Glomerular endothelial cell (primary cell): ENCODE results near the gene BCL6B. TPM values are rescaled to one million over a fixed set of nuclear protein-coding genes. Genes with fewer than 3 reads are reported as not detected.
A peak's percentile ranks its signal among the peaks of the same experiment; 100 is the strongest.

Experiments used
- DNase-seq: peaks from one replicate; pipeline ENCODE4 v3.0.0-alpha.2; 2011; ENCODE audit warnings: low read depth, low spot score; ENCODE audit errors: extremely low read depth
- total RNA-seq: library from RNA; depleted of rRNA; stranded (reverse); fragments of >200 nt; gene quantifications from 2 replicates; pipeline ENCODE4 v1.2.3, GENCODE V29; 2015

The BCL6B gene
- total RNA-seq, 1 donor from 2014 or later = 180 TPM

DNA sequence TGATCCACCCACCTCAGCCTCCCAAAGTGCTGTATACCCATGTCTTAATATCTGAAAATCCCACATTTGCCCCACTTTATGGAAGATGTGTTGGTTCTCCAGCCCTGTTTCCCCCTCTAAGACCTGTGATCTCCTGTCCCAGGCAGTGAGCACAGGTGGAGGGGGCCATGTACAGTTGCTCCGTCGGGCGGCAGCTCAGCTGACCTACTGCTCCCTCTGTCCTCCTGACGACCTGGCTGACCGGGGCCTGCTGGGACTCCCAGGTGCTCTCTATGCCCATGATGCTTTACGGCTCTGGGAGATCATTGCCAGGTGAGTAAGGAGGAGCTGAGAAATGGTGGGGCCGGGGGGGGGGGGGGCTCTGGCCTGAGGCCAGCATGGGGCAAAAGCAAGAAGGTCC is 17.1 kb upstream of the BCL6B start:
- no peak for DNase-seq

DNA sequence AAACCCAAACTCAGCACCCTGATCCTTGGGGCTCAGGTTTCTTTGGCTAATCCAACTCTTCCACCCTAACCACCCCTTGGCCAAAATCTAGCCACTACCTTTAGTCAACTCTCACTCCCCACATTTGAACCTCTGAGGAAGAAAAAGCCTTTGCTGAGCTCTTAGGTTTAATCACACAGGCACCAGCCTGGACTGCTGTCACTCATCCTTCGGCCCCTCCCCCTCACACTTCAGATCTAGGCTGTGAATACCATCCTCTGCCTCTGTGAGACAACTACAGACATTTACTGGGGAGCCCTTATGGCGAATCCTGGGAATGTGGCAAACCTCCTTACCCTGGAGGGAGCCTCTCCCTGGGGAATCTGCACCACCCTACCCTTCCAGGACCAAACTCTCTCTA is 15.7 kb upstream of the BCL6B start:
- DNase-seq = no peak

DNA sequence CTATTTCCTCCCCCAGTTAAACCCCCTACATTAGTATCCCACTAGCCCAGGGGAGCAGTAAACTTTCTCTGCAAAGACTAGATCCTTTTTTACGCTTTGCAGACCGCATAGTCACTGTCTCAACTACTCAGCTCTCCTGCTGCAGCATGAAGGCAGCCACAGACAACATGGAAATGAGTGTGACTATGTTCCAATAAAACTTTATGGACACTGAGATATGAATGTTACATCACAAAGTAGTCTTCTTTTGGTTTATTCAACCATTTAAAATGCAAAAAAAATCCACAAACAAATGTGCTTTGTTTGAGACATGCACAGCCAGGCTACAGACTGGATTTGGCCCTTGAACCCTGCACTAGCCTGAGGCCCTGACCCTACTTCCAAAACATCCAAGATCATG is 12.3 kb upstream of the BCL6B start:
- no peak for DNase-seq

DNA sequence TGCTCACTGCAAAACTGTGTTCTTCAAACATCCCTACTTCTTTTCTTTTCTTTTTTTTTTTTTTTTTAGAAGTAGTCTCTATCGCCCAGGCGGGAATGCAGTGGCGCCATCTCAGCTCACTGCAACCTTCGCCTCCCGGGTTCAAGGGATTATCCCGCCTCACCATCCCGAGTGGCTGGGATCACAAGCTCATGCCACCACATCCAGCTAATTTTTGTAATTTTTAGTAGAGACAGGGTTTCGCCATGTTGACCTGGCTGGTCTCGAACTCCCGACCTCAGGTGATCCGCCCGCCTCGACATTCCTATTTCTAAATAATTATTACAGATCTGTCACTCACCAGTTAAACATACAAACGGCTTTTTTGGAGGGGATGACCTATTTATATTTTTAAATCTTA is 11.4 kb upstream of the BCL6B start:
- DNase-seq = no peak

DNA sequence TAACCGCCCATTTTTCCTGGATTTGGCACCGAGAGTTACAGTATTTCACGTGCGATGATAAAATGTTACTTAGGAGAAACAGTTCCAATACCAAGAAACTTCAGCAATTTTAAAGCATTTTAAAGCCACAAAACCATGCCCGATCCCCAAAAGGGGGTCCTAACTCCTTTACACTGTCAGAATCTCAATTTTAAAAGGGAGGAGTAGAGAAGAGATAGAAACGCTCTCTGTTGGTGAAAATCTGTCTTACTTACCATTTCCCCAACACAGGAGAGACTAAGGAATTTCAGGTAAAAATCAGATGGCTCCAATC is 11.0 kb upstream of the BCL6B start:
- no peak for DNase-seq

DNA sequence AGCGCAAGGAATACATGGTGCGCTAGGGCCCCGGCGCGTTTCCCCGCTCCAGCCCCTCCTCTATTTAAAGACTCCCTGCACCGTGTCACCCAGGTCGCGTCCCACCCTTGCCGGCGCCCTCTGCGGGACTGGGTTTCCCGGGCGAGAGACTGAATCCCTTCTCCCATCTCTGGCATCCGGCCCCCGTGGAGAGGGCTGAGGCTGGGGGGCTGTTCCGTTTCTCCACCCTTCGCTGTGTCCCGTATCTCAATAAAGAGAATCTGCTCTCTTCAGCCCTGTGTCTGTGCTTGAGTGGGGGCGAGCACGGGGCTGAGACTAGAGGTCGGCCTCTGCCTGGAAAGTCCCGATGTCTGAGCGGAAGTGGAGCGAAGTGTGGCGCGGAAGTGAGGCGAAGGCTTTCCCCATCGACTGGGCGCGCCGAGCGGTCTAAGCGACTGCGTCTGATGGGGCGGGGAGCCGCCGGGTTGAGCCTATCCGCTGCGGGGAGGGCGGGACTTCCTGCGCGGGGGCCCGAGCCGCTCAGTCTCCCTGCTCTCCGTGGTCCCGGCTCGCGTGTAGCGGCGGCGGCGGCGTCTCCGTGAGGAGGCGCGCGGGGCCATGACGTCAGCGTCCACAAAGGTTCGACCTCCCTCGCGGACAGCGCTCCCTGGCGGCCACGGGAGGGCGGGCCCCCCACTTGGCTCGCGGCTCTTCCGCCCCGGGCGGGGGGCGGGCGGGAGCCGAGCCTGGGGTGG is 8.4 kb upstream of the BCL6B start:
- DNase-seq = no peak

DNA sequence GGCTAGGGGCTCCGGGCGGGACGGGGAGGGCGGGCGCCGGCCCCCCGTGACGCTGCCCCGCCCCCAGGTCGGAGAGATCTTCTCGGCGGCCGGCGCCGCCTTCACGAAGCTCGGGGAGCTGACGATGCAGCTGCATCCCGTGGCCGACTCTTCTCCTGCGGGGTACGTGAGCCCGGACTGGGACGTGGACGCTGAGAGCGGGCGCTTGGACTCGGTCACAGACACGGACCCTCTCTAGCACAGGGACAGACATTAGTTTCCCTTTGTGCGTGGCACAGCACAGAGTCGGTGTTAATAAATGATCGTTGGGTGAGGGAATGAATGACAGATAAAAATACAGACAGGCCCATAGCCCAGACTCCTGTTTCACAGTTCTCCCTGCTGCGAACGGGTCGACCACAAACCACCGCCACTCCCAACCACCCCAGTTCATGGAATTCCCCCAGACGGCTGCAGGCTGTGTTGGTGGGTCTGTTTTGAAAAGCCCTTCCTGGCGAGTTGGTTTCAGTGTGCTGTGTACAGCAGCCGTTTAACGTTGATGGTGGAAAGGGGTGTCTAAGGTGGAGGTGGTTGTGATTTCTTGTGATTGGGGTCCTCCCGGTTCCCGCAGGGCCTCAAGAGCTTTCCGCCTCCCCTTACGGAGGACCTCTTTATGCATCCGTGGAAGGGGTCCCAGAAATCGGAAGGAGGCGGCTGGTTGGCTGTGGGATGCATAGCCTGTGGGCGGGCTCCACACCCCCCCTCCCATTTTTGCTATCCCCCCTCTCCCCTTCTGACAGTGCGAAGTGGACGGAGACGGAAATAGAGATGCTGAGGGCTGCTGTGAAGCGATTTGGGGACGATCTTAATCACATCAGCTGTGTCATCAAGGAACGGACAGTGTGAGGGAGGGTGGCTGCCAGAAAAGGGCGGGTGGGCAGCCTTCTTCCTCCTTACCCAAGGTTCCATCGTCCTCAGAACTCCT is 7.6 kb upstream of the BCL6B start:
- no peak for DNase-seq

DNA sequence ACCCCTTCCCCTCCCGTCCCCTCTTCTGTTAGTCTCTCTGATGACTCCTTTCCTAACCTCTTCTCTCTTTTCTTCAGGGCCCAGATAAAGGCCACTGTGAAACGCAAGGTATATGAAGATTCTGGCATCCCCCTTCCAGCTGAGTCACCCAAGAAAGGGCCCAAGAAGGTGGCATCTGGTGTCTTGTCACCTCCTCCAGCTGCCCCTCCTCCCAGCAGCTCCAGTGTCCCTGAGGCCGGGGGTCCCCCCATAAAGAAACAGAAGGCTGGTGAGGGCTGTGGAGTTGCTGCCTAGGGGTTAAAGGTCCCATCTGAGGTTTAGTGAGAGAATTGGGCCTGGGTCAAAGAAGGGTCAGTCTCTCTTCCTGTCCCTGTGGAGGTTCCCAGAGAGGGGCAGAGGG is 6.4 kb upstream of the BCL6B start:
- no peak for DNase-seq

DNA sequence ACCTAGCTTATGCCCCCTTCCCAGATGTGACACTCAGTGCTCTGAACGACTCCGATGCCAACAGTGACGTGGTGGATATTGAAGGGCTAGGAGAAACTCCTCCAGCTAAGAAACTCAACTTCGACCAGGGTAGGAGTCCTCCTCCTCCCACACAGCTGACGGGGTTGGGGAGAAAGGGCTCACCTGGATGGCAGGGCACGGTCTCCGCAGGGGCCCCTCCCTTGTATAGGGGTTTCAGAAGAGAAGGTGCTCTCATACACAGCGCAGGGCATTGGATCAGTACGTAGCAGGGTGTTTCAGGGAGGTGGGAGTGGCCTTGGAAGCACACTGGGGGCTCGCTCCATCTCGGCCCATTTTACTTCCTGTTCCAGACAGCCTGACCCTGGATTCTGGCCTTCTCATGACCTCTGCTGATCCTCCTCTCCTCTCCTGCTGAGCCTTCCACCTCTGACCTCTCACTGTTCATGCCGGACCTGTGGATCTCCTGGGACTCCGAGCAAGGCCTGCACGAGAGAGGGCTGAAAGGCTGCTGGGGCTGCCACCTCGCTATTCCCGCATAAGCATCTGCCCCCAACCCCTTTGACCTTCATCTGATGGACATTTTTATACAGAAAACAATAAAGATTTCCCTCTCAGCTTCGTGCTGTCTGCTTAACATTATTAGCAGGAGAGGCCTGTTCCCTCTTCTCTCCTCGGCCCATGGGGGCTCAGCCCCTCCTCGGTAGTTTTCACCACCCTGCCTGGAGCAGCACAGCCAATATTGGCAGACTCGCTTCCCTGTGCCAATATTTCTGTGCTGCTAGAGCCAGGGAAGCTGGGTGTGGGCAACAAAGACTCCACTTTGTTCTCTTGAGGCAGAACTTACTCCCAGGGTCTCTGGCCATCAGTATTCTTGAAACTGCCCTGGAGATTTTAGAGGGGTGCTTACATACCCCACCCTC is 5.7 kb upstream of the BCL6B start:
- DNase-seq = no peak

DNA sequence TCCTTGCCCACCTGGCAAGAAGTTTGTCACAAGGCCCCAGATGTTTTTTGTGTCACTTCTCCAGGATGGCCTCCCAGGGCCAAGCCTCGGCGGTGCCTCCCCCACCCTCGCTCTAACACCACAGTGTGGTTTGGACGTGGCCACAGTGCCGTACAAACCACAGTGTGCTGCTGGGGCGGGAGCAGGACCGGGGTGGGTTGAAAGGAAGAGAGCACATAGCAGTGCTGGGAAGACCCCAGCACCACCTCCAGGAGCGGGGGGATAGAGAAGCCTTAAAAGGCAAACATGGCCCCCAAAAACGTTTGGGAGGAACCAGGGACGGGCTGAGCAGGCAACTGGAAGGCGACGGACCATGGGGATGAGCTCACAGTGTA is 5.0 kb upstream of the BCL6B start:
- no peak for DNase-seq

DNA sequence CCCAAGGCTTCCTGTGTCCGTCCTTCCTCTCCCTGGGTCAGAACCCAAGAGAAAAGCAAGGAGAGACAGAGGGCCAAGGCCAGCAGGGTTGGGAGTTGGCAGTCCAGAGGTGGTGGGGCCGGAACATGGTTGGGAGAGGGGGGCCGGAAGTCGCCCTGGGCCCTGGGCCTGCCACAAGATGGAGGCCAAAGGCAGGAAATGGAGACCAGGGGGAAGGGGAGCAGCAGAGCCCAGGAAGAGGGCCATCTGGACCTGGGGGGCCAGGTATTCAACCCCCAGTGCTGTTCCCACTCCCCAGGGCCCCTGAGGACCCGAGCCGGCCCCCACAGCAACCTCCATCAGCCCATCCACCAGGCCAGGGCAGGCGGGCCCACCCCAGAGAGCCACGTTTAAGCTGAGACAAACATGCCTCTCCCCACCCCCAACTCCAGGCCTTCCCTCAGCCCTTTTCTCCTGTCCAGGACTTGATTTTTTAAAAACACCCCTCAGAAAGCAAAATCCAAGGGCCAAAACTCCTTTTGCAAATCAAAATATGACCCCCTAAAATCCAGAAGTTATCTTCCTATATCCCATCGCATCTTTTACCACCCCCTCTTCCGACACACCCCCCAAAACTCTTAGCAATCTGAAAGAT is 4.4 kb upstream of the BCL6B start:
- DNase-seq = no peak

DNA sequence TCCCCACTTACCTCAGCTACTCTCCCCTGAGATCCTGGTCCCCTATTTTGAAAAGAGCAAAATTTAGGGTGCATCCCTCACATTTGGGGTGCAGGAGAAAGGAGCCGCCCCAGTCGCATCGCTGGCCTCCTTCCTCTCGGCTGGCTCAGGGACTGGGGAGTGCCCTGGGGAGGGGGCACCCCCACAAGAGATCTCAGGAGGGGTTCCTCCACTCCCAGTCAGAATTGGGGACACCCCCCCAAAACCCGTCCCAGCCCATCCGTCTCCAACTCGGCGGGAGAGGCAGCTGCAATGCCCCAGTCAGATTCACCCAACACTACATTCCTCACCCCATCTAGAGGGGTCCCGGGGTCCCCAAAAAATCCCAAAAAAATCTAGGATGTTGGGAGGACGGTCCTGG is 3.5 kb upstream of the BCL6B start:
- DNase-seq = no peak

DNA sequence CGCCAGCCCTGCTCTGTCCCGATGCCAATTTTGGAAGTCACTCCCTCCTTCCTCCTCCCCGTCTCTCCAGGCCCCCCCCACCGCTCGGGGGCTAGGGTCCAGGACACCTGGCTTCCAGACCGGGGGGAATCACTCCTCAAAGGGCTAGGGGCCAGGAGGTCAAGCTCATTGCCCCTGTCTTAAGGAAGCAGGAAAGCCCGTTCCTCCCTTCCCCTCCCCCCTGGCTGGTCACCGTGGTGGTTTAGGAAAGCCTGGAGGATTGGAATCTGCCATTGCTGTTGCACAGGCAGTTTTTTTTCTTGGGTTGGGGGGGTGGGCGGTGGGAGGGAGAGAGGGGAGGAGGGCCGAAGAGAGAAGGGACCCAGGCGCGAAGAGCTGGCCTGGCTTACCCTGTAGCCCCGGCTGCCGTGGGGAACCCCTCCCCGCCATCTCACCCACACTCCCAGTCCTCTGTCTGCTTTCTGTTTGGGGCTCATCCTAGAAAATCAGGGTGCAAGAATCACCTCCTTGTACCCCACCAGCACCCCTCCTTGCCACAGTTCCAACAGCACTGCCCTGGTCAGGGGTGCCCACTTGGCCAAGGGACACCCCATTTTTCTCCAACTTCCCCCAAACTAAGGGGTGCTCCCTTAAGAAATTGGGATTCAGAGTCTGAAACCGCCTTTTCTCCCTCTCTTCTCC is 2.9 kb upstream of the BCL6B start:
- no peak for DNase-seq

DNA sequence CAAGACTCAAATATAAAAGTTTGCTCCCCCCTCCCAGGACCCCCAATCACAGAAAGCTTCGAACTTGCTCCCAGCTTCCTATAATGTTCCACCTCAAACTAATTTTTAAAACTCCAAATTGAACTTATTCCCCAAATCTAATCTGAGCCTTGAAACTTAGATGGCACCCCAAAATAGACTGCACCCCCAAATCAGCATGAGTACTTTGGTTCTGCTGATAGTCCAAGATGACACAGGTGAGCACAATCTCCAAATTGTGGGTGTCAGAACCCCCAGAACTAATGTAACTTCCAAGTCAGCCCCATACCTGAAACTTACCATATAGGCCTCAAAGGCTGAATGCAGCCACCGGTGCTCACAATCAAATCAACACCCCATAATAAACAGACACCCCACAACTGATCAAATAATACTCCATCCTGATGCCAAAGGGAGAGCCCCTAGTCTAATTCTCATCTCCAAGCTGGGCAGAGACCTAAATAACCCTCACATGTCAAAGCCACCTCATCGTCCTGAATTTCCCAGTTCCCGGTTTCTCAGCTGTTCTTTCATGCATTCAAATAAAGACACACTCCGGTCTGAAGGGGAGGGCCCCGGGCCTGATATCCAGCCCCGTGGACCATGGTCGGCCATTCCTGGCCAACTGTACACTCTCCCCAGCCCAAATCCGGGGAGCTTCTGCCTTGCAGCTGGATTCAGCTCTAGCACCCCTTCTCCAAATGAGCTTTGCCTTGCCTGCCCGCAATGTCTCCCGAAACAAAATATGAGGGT is 1.8 kb upstream of the BCL6B start:
- no peak for DNase-seq

DNA sequence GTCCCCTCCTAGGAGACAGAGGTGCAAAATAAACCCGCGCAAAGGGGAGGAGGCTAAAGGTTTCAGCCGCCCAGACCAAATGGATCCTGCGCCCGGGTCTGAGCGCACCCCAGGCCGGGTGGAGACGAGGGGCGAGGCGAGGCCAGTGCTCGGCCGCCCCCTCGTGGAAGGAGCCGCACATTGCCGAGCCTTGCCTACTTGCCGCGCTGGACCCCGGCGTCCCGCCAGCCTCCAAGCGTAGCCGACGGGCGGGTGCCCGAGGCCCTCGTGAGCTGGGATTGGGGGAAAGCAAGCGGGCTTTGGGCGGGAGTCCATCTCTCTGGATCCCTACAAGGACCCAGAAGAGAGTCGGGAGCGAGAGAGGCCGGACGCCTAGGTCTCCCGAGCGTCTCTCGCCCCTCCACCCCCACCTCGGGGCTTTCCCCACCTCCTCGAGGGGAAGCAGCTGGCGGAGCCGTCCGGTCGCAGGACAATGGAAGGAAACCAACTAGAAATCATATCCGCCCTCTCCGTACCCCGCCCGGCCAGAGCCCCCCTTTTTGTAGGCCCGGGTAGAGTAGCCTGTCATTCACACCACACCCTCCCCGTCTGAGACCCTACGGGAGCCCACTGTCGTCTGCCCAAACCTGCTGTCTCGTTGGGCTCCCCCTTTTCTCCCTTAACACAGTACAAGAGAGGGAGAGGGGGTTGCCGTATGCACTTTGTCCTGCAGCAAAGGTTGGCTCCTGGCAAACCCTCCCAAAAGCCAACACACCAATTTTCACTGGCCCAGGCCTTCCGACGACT is 664 bp upstream of the BCL6B start:
- peak; percentile 69 for DNase-seq

DNA sequence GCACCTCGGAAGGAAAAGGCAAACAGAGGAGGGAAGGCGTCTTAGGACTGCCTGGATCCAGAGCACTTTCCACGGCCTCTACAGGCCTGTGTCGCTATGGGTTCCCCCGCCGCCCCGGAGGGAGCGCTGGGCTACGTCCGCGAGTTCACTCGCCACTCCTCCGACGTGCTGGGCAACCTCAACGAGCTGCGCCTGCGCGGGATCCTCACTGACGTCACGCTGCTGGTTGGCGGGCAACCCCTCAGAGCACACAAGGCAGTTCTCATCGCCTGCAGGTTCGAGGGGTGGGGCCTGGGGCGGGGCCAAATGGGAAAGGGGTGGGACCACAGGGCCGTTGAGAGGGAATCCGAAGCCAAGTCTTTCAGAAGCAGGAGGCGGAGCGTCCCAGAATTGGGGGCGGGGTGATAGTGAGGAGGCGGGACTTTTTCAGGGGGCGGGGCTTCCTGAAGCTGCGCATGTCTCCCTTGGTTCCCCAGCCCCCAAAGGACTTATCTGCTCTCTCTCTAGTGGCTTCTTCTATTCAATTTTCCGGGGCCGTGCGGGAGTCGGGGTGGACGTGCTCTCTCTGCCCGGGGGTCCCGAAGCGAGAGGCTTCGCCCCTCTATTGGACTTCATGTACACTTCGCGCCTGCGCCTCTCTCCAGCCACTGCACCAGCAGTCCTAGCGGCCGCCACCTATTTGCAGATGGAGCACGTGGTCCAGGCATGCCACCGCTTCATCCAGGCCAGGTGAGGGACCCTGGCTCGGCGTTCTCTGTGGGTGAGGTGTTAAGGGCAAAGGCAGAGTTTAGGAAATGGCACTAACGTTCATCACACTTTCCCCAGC is 939 bp downstream of the BCL6B start:
- DNase-seq = peak; percentile 84

DNA sequence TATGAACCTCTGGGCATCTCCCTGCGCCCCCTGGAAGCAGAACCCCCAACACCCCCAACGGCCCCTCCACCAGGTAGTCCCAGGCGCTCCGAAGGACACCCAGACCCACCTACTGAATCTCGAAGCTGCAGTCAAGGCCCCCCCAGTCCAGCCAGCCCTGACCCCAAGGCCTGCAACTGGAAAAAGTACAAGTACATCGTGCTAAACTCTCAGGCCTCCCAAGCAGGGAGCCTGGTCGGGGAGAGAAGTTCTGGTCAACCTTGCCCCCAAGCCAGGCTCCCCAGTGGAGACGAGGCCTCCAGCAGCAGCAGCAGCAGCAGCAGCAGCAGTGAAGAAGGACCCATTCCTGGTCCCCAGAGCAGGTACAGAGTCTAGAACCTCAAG is 1.5 kb downstream of the BCL6B start:
- no peak for DNase-seq

DNA sequence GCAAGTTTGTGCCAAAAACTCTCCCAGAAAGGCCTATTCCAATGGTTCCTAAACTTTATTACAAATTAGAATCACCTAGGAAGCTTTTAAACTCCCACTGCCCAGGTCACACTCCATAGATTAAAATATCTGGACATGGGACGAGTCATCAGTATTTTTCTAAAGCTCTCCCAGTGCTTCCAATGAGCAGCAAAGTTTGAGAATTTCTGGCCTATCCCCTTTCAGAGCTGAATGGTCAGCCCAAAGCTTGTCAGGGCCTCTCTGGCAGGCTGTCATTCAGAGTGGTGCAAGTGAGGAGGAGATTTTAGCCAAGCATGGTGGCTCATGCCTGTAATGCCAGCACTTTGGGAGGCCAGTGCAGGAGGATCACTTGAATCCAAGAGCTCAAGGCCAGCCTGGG is 2.4 kb downstream of the BCL6B start:
- DNase-seq = no peak
